Measurements from ENCODE around the gene KCTD18. TPM values are rescaled to one million over a fixed set of nuclear protein-coding genes. Genes with fewer than 3 reads are reported as not detected.

The KCTD18 gene
- total and polyA plus RNA-seq, 2 of the 8 experiments (the other 6 are each of a cell fraction or from before 2014, with no cell fraction given), result 1.6 to 3.1 TPM

DNA sequence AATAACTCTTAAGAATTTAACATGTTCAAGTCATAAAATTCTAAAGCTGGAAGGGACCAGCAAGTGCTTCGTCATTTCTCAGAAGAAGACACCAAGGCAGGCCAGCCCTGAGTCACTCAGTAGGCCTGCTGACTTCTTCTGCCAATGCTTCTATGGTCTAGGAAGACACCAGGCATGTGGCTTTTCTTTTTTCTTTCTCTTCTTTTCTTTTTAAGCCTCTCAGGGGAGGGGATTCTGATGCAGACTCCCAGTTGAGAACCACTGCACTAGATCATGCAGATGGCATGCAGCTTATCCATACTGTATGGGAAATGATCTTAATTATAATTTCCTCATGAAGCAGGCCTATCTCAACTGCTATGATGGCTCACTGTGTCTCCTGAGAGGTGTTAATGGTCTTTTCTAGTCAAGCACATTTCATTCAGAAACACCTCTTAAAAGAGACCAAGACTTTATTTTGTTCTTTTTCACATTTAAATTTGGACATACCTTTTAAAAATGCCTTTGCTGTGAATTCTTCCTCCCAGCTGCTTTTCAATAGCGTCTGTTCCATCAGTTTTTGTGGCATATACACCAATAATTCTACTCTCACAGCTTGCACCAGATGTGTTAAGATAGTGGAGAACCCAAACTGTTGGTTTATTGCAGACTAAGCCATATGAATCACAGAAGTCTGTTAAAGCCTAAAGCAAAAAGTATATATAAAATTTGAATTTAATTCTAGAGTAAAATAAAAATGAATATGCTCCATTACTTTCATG is 11.3 kb downstream of the KCTD18 start (continued):
- TF ChIP-seq GABPA (IDR thresholded peaks at IDR 0.05; ENCODE audit: borderline replicate concordance, insufficient read depth, low read length) (no peak), BCL11A (IDR thresholded peaks at IDR 0.05; ENCODE audit: low read depth in 2 of 2, low read length in 2 of 2) (no peak), BRCA1 (IDR thresholded peaks at IDR 0.05; ENCODE audit: low read depth, low read length) (no peak), KDM1A (IDR thresholded peaks at IDR 0.05; ENCODE audit: borderline replicate concordance, low read length) (no peak)
